Ovary (tissue), 9 donors: ENCODE measurements around the gene EFNA3. TPM values are rescaled to one million over a fixed set of nuclear protein-coding genes. Genes with fewer than 3 reads are reported as not detected.
A peak's percentile ranks its signal among the peaks of the same experiment; 100 is the strongest.

Experiments used
- DNase-seq, 5 donors: peaks; one replicate each; pipeline ENCODE4 v3.0.0-alpha.2; 2019 to 2020
- H3K27ac ChIP-seq, 2 donors: fragments of 200-600 bp; one replicate each; pipeline versions ENCODE4 v1.5.1 to v1.8.0; 2019 to 2022
- H3K27me3 ChIP-seq: fragments of 200-600 bp; one replicate; pipeline ENCODE4 v1.8.0; 2022
- H3K36me3 ChIP-seq: fragments of 200-600 bp; sonication (generic); one replicate; pipeline ENCODE4 v1.5.1; 2019
- H3K4me1 ChIP-seq: one replicate; pipeline ENCODE4 v1.8.1; 2013; ENCODE audit warnings: mild to moderate bottlenecking, moderate library complexity; ENCODE audit not compliant: insufficient read depth
- H3K4me3 ChIP-seq: fragments of 200-600 bp; sonication (generic); one replicate; pipeline ENCODE4 v1.5.1; 2017
- H3K9me3 ChIP-seq, 2 donors: fragments of 200-600 bp in 1 of 2; sonication (generic) in 1 of 2; one replicate each; pipeline versions ENCODE4 v1.5.1 to v1.8.1; 2013 to 2019; ENCODE audit warnings: mild to moderate bottlenecking in 1 of 2, moderate library complexity in 1 of 2
- CTCF ChIP-seq, 3 donors: fragments of 450-650 bp in 2 of 3; fragments of 200-600 bp in 1 of 3; IDR thresholded peaks; one replicate each; pipeline versions ENCODE4 v1.5.1 to v1.8.0; 2016 to 2022; ENCODE audit warnings: antibody characterized with exemption in 3 of 3, mild to moderate bottlenecking in 1 of 3
- EP300 ChIP-seq: sonication (generic); formaldehyde crosslinking; IDR thresholded peaks from one replicate; pipeline ENCODE4 v1.6.1; 2017; ENCODE audit warnings: antibody characterized with exemption
- POLR2A ChIP-seq: fragments of 450-650 bp; IDR thresholded peaks from one replicate; pipeline ENCODE4 v1.6.1; 2017; ENCODE audit warnings: antibody characterized with exemption, mild to moderate bottlenecking, moderate library complexity
- WGBS, 3 donors: extraction: QIAGEN DNeasy Blood & Tissue Kit in 1 of 3; methylation state at CpG; one replicate each; pipeline versions ENCODE4 v1.1.5 to v1.1.7; 2013 to 2017; 5-methylcytosine and 5-hydroxymethylcytosine counted together
- intact Hi-C, 4 donors: fragments of 100-400 bp; cut with DNase I; formaldehyde crosslinking; loops; one replicate each; pipeline versions ENCODE4 v1.11.0 to v1.15.1; 2022 to 2023
- polyA plus RNA-seq, 2 donors: library from polyadenylated mRNA; stranded (reverse); fragments of 200-250 nt in 1 of 2; fragments of 350-450 nt in 1 of 2; fragmentation: Illumina TruSeq in 1 of 2; extraction: RNeasy Lipid Tissue Mini Kit (QIAGEN cat#74804) in 1 of 2; gene quantifications; one replicate each; pipeline ENCODE4 v1.2.3, GENCODE V29; 2013 to 2014
- total RNA-seq, 7 donors: library from RNA; depleted of rRNA in 2 of 7; stranded (reverse); fragments of >200 nt in 2 of 7; fragmentation: NEBNext Ultra II Directional in 3 of 7; extraction: Animal tissue kit (Norgen Biotek cat#: 25700) in 3 of 7; gene quantifications; one replicate each; pipeline versions ENCODE4 v1.1.0 to v1.2.4, GENCODE V29; 2016 to 2023
- donor health status: DM: no; HTN: no; CAD: no; lungs with moderate emphysema.
- donor health status: DM: no; HTN: no; CAD: no.
- donor health status: Bipolar disorder and iron deficiency.
- donor health status: DM: yes; HTN: yes; CAD: no.
- donor health status: DM: no; HTN: no; CAD: no.
- donor health status: DM: yes; HTN: yes; CAD: no.

EFNA3 gene
- total and polyA plus RNA-seq, 9 donors, result 1.3 to 3.7 (median 2.1) TPM

GRCh38 chr1:155084722-155085503 is 6.3 kb downstream of the EFNA3 start:
- WGBS, 3 donors, result 0 to 1% (median 0%) methylated on average over 47 to 67 of the region's 67 CpGs
- Histone ChIP-seq H3K27ac (peak overlapping the region; percentile 66 to 69), H3K36me3 (no peaks in the 10 kb centered on the region), H3K4me1 (peaks cover 14% of the 10 kb centered on the region), H3K27me3 (peaks cover 16% of the 10 kb centered on the region), H3K4me3 (peak overlapping the region; percentile 61), H3K9me3 (no peaks in the 10 kb centered on the region)
- intact Hi-C loops, result loop anchor here in 2 of 4 donors (5.0 to 10.0 kb wide), 2 partner anchors 38 to 530 kb away; partner anchors contain the start of gene UBE2Q1 (in 1 of the 2)
- TF ChIP-seq POLR2A (peak; percentile 10), CTCF (IDR thresholded peaks at IDR 0.05) (peak; percentile 92 to 98 (median 97)), EP300 (no peak)
- DNase-seq, result peak; percentile 86 to 92 (median 90)

GRCh38 chr1:155085504-155086127 is 7.0 kb downstream of the EFNA3 start:
- Histone ChIP-seq H3K27me3 (peaks cover 12% of the 10 kb centered on the region), H3K27ac (peak overlapping the region; percentile 66 to 69), H3K4me3 (peak overlapping the region; percentile 61), H3K36me3 (no peaks in the 10 kb centered on the region), H3K9me3 (no peaks in the 10 kb centered on the region), H3K4me1 (peaks cover 12% of the 10 kb centered on the region)
- TF ChIP-seq EP300 (no peak), CTCF (IDR thresholded peaks at IDR 0.05) (no peak), POLR2A (no peak)
- DNase-seq, result peak; percentile 58 to 75 (median 72)
- 0 to 2% (median 1%) methylated on average over 28 to 32 of the region's 32 CpGs for WGBS, 3 donors
- intact Hi-C loops, result loop anchor here in 1 of 4 donors (10.0 kb wide), 1 partner anchor 531 kb away; the partner anchor contains the start of gene UBE2Q1

GRCh38 chr1:155086128-155086741 is 7.6 kb downstream of the EFNA3 start:
- Histone ChIP-seq H3K36me3 (no peaks in the 10 kb centered on the region), H3K4me1 (peaks cover 9% of the 10 kb centered on the region), H3K9me3 (no peaks in the 10 kb centered on the region), H3K27me3 (peaks cover 6% of the 10 kb centered on the region), H3K4me3 (peak overlapping the region; percentile 61), H3K27ac (no peak overlapping the region)
- no peak for TF ChIP-seq EP300
- peak; percentile 84 to 90 (median 87) for TF ChIP-seq CTCF (IDR thresholded peaks at IDR 0.05)
- no peak for TF ChIP-seq POLR2A
- WGBS, 3 donors, result 17 to 27% (median 18%) methylated on average over 15 to 24 of the region's 24 CpGs
- DNase-seq, result peak; percentile 49 to 85 (median 77)
- intact Hi-C loops, result loop anchor here in 1 of 4 donors (10.0 kb wide), 1 partner anchor 531 kb away; the partner anchor contains the start of gene UBE2Q1

- peaks cover 10% of the 10 kb centered on the region for H3K4me1 ChIP-seq
- H3K36me3 ChIP-seq, result no peaks in the 10 kb centered on the region
- 66 to 68% (median 67%) methylated on average over 8 of the region's 8 CpGs for whole genome bisulfite sequencing, 3 donors
- no peak overlapping the region for H3K27ac ChIP-seq
- intact Hi-C loops, result loop anchor here in 1 of 4 donors (10.0 kb wide), 1 partner anchor 532 kb away; the partner anchor contains the start of gene UBE2Q1
- no peak overlapping the region for H3K4me3 ChIP-seq
- DNase-seq, result no peak
- TF ChIP-seq POLR2A (no peak), CTCF (IDR thresholded peaks at IDR 0.05) (no peak), EP300 (no peak)
- peaks cover 4% of the 10 kb centered on the region for H3K27me3 ChIP-seq
- no peaks in the 10 kb centered on the region for H3K9me3 ChIP-seq
Observed at GRCh38 chr1:155086856-155087535, 8.4 kb downstream of the EFNA3 start.
